Stimulated activated CD4-positive, alpha-beta T cell treated with anti-CD3 and anti-CD28 coated beads, Interleukin-12 subunit alpha, Interleukin-12 subunit beta, amount 100 ng/mL, for 4 hours (primary cell): ENCODE measurements around the gene UGT1A4.

Experiments used
- DNase-seq: peaks from one replicate; pipeline ENCODE4 v3.0.0-alpha.2; 2020

The UGT1A4 gene

DNA sequence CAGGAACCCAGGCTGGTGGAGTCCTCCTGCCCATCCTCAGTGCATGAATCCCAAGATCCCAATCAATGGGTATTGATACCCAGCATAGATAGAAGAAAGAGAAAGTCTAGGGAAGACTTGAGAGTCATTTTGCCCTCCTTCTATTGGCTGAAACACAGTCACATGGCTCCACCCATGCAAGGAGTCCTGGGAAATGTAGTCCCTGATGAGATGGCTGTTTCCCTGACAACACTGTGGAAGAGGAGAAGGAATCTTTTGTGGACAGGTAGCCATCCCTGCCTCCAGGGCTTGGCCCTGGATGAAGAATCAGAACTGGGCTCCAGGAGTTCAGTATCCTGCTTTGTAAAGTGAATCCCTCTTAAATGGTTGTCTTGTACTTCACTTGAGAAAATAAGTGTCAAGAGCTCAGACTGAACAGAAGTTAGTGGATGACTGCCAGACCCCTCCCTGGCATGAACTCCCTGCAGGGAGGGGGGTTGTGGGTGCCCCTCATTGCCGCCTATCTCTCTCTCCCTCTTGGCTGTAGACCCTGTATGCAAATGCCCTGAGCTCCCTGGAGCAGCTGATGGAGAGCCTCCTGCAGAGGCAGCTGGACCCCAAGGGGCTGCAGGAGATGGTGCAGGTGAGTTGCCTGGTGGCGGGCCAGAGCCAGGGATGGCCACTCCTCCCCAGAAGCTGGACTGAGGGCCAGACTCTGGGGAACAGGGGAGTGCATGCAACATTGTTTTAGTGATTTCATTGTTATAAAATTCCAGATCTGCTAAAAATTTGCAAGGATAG, 95.7 kb downstream of the UGT1A4 start:
- DNase-seq: no peak

DNA sequence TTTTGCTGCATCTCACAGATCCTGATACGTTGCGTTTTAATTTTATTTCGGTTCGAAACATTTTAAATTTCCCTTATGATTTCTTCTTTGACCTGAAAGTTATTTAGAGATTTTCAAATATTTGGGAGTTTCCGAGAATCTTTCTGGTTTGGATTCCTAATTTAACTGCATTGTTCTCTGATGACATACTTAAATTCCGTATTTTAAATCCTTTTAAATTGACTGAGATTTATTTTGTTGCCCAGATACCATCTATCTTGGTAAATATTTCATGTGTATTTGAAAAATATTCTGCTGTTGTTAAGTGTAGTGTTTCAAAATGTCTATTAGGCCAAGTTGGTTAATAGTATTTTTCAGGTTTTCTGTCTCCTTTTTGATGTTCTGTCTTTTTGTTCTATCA, 97.3 kb downstream of the UGT1A4 start:
- DNase-seq: no peak

DNA sequence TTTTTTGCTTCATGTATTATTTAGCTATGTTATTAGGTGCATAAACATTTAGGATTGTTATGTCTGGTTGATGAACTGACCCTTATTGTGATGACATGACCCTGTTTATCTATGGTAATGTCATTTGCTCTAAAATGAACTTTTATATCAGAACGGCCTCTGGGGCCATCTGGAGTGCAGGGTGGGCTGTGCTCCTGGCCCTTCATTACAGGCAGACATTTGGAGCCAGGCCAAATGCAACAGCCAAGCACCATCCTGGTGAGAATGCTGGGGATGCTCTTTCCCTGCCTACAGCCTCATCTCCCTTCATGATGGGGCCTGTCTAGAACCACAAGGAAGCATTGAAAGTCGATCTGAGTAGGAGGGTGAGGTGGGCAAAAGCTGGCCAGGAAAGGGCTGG, 97.8 kb downstream of the UGT1A4 start:
- DNase-seq: no peak

DNA sequence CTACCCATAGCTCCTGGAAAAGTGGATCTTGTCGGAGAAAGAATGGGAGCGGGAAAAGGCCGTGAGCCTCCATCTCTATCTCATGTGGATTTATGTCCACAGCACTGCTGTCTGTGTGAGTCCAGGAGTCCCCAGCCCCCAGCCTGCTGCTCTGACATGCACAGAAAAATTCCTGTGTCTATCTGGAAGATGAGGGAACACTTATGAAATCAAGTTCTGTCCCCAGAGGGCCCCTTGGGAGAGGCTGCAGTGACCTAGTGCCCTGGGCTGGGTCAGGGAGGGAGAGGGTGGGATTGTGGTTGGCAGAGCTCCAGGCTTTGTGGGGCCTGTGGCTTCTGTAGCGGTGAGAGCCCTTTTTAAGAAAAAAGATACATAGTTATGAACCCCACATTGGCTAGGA, 98.2 kb downstream of the UGT1A4 start:
- no peak for DNase-seq

DNA sequence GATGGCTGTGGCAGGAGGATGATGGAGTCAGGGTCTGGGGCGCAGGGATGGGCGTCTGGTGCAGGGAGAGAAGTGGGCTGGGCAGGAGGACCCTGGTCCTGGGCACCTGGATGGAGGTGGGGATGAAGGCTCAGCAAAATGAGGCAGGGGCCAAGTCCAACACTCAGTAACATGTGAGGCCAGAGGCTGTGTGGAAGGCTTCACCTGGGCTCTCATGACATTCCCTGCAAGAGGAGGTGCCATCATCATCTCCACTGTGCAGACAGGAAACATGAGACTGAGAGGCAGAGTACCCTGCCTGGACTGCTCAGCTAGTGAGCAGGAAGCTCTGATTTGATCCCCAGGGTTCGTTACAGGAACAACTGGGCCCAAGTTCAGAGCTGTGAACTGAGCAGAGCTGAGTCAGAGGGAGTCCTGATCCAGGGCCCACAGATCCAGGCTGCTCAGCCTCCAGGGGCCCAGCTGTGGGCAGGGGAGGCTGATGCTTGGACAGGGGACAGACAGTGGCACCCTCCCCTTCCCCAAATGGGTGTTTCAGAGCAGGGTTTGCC, 98.9 kb downstream of the UGT1A4 start:
- DNase-seq: no peak

DNA sequence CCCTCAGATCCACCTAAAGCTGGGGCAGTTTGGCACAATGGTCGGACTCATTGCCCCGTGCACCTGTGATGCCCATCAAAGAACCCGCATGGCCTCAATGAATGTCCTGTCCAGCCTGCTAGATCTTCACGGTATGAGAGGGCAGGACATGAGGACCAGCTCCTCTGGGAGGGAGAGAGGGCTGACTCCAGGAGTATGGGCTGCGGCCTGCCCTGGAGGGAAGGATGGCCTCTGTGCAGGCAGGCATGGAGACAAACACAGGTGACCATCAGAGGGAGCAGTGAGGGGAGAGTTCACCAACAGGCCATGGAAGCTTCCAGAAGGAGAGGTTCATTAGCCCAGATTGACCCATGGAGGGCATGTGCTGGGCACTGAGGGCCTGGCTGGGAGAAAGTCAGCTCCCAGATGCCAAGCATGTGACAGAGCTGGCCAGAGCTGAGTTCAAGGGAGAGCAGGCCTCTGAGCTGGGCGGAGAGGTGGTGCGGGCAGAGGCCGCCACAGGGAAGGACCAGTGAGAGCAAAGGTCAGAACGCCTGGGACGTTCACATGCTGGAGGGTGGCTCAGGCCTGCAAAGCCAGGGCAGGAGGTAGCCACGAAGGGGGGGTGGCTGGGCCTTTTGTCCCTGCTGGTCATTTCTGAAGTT, 99.6 kb downstream of the UGT1A4 start:
- no peak for DNase-seq

DNA sequence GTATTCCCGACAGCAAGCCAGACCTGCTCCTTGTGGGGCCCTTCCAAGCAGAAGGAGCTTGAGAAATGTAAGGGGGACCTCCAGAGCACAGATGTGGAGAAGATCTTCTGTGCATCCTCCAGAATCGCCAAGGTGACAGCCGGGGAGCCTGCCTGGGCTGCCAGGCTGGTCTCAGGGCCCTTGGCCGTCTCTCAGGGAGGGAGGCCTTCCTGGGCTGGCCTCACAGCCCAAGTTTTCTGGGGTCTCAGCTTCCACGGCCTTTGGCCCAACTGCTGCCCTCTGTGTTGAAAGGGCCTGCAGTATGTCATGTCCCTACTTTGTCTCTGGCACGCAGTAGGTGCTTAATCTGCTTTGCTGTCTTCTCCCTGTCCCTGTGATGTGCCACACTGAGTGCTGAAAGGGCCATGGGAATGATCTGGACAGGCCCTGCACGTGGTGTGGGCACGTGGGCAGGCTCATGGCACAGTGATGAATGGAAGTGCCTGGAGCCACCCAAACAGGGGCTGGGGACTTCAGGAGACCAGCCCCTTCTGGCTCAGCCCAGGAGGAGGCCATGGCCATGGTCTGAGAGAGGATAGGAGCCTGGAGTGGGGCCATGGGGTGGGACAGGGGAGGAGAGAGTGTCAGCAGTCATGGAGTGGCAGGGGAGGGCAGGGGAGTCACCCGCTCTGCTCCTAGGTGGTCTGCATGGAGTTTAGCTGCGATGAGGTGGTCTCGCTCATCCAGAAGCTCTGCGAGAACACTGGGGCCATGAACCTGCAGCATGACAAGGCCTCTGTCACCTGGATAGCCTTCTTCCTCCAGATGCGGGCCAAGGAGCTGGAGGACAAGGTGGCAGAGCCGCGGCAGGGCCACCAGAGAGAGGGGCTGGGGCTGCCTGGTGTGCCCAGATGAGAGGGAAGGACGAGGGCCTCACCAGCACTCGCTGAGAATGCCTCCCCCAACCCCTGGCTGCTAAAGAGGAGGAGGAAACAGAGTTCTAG, 100.4 kb downstream of the UGT1A4 start:
- no peak for DNase-seq

DNA sequence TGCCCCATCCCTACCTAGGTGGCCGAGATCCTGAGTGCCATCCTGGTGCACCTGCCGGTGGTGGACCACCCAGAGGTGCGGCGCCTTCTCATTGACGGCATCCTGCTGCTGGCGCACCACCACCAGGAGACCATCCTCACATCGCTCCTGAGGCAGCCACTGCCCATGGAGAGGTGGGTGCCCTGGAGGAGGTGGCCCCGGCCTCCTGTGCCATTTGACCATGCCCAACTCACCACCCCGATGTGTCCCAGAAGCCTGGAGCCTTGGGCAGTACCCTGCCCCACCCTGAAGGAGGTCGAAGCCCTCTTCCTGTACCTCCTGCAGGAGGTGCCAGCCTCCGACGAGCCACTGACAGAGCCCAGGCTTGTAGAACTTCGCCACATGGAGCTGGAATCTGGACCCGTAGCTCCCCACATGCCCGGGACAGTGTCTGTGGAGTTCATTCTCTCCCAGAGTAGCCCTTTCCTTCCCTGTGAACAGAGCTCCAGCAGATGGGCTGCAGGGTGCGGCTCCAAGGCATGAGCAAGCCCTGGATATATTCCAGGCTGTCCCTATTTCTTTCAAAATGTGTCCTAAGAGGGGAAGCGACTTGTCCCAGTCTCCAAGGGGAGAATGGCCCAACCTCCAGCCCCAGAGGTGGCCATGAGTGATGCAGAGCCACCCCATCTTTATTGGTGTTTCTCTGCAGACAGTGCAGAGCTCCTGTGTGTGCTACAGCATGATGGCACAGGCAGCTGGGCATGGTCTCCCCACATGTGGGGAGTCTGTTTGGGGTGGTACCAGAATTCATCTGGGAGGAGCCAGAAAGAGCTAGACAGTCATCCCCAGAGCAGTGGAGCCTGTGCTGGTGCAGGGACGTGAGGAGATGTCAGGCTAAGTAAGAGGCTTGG, 101.6 kb downstream of the UGT1A4 start:
- DNase-seq: no peak

DNA sequence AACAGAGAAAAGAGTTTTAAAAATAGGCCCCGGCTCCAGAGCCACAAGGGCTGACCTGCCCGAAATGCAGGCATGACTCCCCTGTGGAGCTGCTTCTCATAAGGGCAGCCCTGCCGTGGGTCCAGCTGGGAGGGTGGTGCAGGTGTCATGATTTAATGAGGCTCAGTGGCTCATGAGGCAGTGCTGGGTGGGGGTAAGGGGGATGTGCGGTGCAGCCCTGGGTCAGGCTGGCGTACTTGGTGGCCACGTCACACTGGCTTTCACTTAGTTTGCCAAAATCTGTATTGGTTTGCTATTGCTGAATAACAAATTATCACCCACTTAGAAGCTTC, 102.2 kb downstream of the UGT1A4 start:
- no peak for DNase-seq

DNA sequence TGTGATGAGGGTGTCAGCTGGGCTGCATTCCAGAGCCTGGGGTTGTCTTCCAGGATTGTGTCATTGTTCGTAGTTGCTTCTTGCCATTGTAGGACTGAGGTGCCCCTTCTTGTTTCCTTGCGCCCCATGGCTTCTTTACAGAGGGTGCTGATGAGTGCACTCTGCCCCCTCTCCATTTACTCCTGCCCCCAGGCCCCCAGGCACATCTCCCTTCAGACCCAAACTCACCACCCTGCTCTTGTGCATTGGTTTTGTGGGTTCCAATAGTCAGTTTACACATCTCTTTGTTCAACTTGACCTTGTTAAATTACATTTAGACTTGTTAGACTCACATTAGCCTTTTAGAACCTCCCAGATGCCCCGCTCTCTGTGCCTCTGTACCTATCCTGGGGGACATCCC, 102.7 kb downstream of the UGT1A4 start:
- no peak for DNase-seq

DNA sequence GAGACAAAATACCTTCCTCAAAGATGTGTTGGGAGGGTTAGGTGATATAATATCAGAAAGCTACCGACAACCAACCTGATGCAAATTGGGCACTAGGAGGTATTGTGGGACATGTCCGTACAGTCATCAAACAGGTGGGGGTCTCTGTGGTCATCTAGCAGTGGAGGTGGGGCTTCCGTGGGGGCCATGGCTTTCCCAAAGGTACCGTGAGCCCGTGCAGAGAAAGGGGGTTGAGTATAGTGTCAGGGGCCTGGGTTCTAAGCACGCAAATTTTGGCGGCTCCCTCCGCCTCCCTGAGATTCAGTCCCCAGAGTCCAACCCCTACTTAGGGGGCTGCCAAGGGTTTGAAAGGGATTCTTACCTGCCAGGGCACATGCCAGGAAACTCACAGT, 103.2 kb downstream of the UGT1A4 start:
- no peak for DNase-seq

DNA sequence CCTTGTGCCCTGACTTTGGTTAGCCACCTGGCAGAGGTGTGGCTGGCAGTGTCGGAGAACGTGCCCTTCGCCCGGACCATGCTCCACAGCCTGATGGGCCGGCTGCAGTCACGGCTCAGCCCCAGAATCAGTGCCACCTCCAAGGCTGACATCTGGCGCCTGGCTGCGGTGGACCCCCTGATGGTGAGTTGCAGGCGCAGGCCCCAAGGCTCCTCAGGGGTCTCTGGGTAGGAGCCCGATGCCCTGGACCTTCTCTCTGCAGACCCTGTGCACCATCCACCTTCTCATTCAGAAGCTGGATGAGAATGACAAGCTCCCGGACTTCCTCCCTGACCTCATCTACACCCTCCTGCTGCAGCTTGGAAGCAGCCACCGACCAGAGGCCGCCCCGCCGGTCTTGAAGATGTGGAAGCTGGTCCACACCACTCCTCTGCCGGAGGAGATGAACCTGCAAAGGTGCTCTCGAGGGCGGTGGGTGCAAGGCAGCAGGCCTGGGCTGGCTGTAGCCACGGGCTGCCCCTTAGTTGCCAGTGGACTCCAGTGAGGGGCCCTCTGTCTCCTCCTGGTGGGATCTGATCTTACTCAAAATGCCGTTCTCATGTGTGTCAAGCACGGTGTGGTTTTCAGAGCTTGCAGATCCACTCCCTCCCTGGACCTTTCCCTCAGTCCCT, 103.7 kb downstream of the UGT1A4 start:
- no peak for DNase-seq
